Upper lobe of right lung (tissue), 1 donor: ENCODE measurements around the gene EXOC2. TPM values are rescaled to one million over a fixed set of nuclear protein-coding genes. Genes with fewer than 3 reads are reported as not detected.

ENCODE experiments used
- ATAC-seq: fragments of 200-7000 bp; cut with Tn5 transposase; one replicate; pipeline ENCODE4 v1.9.1; 2020; ENCODE audit warnings: mild to moderate bottlenecking, moderate library complexity
- DNase-seq: peaks from one replicate; pipeline ENCODE4 v3.0.0-alpha.2; 2020
- H3K27ac ChIP-seq: fragments of 200-600 bp; one replicate; pipeline ENCODE4 v1.8.0; 2022
- H3K27me3 ChIP-seq: fragments of 200-600 bp; one replicate; pipeline ENCODE4 v1.8.0; 2022; ENCODE audit warnings: mild to moderate bottlenecking
- H3K36me3 ChIP-seq: fragments of 200-600 bp; one replicate; pipeline ENCODE4 v1.8.0; 2022
- H3K4me1 ChIP-seq: fragments of 200-600 bp; one replicate; pipeline ENCODE4 v1.8.0; 2022
- H3K4me3 ChIP-seq: fragments of 200-600 bp; one replicate; pipeline ENCODE4 v1.8.0; 2022; ENCODE audit warnings: mild to moderate bottlenecking
- H3K9me3 ChIP-seq: fragments of 200-600 bp; one replicate; pipeline ENCODE4 v1.8.0; 2022
- intact Hi-C: fragments of 100-400 bp; cut with DNase I; formaldehyde crosslinking; loops from one replicate; pipeline ENCODE4 v1.11.0; 2022
- total RNA-seq: library from RNA; stranded (reverse); fragmentation: NEBNext Ultra II Directional; extraction: Animal tissue kit (Norgen Biotek cat#: 25700); gene quantifications from one replicate; pipeline ENCODE4 v1.2.1, GENCODE V29; 2021
- TF ChIP-seq, protein P1 (sequence below): fragments of 200-600 bp; IDR thresholded peaks from one replicate; pipeline ENCODE4 v1.8.0; 2022; ENCODE audit warnings: antibody characterized with exemption
- donor health status: DM: no; HTN: yes; CAD: no; lungs with severe emphysema.

Gene EXOC2
- total RNA-seq, 1 donor from 2014 or later: 31.2 TPM

DNA sequence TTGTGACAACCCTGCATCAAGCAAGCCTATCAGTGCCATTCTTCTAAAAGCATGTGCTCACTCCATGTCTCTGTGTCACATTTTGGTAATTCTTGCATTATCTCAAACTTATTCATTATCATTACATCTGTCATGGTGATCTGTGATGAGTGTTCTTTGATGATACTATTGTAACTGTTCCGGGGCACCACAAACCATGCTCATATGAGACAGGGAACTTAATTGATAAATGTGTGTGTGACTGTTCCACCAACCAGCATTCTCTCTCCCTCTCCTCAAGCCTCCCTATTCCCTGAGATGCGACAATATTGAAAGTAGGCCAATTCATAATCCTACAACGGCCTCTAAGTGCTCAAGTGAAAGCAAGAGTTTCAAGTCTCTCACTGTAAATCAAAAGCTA is 40.1 kb downstream of the EXOC2 start:
- no peak overlapping the region for H3K4me3 ChIP-seq
- H3K4me1 ChIP-seq: peaks cover 7% of the 10 kb centered on the region
- DNase-seq (no peak), ATAC-seq (no peak)
- no peak overlapping the region for H3K27ac ChIP-seq
- peaks cover 10% of the 10 kb centered on the region for H3K36me3 ChIP-seq
- no peaks in the 10 kb centered on the region for H3K27me3 ChIP-seq
- TF ChIP-seq, protein P1, sequence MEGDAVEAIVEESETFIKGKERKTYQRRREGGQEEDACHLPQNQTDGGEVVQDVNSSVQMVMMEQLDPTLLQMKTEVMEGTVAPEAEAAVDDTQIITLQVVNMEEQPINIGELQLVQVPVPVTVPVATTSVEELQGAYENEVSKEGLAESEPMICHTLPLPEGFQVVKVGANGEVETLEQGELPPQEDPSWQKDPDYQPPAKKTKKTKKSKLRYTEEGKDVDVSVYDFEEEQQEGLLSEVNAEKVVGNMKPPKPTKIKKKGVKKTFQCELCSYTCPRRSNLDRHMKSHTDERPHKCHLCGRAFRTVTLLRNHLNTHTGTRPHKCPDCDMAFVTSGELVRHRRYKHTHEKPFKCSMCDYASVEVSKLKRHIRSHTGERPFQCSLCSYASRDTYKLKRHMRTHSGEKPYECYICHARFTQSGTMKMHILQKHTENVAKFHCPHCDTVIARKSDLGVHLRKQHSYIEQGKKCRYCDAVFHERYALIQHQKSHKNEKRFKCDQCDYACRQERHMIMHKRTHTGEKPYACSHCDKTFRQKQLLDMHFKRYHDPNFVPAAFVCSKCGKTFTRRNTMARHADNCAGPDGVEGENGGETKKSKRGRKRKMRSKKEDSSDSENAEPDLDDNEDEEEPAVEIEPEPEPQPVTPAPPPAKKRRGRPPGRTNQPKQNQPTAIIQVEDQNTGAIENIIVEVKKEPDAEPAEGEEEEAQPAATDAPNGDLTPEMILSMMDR: no peak
- intact Hi-C loops: no loop called here
- H3K9me3 ChIP-seq: peaks cover 6% of the 10 kb centered on the region

GRCh38 chr6:650098-650497 is 42.8 kb downstream of the EXOC2 start:
- no peak for DNase-seq
- no peaks in the 10 kb centered on the region for H3K36me3 ChIP-seq
- H3K27ac ChIP-seq: no peak overlapping the region
- H3K4me3 ChIP-seq: no peak overlapping the region
- H3K4me1 ChIP-seq: peaks cover 7% of the 10 kb centered on the region
- no peak for ATAC-seq
- H3K27me3 ChIP-seq: no peaks in the 10 kb centered on the region
- intact Hi-C loops: no loop called here
- TF ChIP-seq, protein P1: no peak
- peaks cover 6% of the 10 kb centered on the region for H3K9me3 ChIP-seq

DNA sequence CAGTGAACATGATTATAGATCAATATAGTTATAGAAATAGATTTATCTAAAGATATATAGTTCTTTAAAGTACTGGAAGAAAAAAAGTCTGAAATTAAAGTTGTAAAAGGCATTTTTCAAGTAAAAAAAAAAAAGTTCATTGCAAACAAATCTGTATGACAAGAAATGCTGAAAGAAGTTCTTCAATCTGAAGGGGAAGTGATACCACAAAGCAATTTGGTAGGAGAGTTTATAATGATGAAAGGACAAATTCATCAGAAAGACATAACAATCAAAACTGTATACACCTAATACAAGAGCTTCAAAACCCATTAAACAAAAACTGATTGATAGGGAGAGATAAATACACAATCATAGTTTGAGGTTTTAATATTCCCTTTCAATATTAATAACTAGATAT is 50.1 kb downstream of the EXOC2 start:
- intact Hi-C loops: no loop called here
- Histone ChIP-seq H3K9me3 (no peaks in the 10 kb centered on the region), H3K27me3 (no peaks in the 10 kb centered on the region), H3K36me3 (no peaks in the 10 kb centered on the region), H3K27ac (no peak overlapping the region), H3K4me1 (no peaks in the 10 kb centered on the region), H3K4me3 (no peak overlapping the region)
- TF ChIP-seq, protein P1: no peak
- no peak for ATAC-seq
- no peak for DNase-seq

GRCh38 chr6:641225-641985 is 51.5 kb downstream of the EXOC2 start:
- Histone ChIP-seq H3K4me3 (no peak overlapping the region), H3K4me1 (no peaks in the 10 kb centered on the region), H3K27ac (no peak overlapping the region), H3K36me3 (peaks cover 12% of the 10 kb centered on the region), H3K27me3 (no peaks in the 10 kb centered on the region), H3K9me3 (no peaks in the 10 kb centered on the region)
- intact Hi-C loops: no loop called here
- ATAC-seq (no peak), DNase-seq (no peak)
- TF ChIP-seq, protein P1: no peak

DNA sequence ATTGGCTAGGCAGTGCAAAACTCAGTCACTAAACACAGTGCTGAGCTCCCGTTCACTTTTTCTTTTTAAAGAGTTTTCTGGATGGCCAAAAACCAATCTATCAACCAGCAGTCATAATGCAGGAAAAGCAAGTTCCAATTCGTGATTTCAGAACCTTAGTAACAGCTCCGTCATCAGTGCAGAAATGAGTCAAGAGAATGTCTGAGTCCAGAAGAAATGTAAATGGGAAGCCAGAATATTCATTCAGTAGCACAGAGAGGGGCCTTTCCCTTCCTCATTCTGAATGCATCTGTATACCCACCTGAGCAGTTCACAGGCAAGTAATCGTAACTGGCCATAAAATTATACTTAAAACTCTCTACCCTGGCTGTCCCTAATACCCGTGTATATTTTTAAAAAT is 56.5 kb downstream of the EXOC2 start:
- intact Hi-C loops: no loop called here
- TF ChIP-seq, protein P1: no peak
- DNase-seq (no peak), ATAC-seq (no peak)
- Histone ChIP-seq H3K9me3 (no peaks in the 10 kb centered on the region), H3K27me3 (no peaks in the 10 kb centered on the region), H3K27ac (no peak overlapping the region), H3K4me3 (no peak overlapping the region), H3K36me3 (peaks cover 44% of the 10 kb centered on the region), H3K4me1 (no peaks in the 10 kb centered on the region)
